Left cardiac atrium (tissue), 4 donors: ENCODE data around the gene KHDC1. TPM values are rescaled to one million over a fixed set of nuclear protein-coding genes. Genes with fewer than 3 reads are reported as not detected.
"Not testable (repeated sequence)": the region's sequence is repeated elsewhere in the genome, so short reads cannot be mapped to it uniquely, and the experiment has no call there.

ENCODE experiments used
- ATAC-seq, 2 donors: fragments of 200-7000 bp; cut with Tn5 transposase; one replicate each; pipeline ENCODE4 v1.9.1; 2020; ENCODE audit warnings: mild to moderate bottlenecking in 2 of 2, moderate library complexity in 2 of 2
- DNase-seq: peaks from one replicate; pipeline ENCODE4 v3.0.0-alpha.2; 2020
- intact Hi-C, 2 donors: fragments of 100-400 bp; cut with DNase I; formaldehyde crosslinking; loops; one replicate each; pipeline versions ENCODE4 v1.14.1 to v1.15.1; 2022 to 2023
- long read RNA-seq: library from polyadenylated mRNA; unstranded; transcript quantifications from one replicate; pipeline ENCODE4 v2.0.0, GENCODE V29; 2021
- total RNA-seq, 2 donors: library from RNA; stranded (reverse); fragmentation: NEBNext Ultra II Directional; extraction: Animal tissue kit (Norgen Biotek cat#: 25700); gene quantifications; one replicate each; pipeline ENCODE4 v1.2.1, GENCODE V29; 2021
- donor health status: DM: no; HTN: yes; CAD: no.
- donor health status: DM: no; HTN: yes; CAD: no; lungs with severe emphysema.
- donor health status: DM: yes; HTN: yes; CAD: no.
- donor health status: Dilated cardiomyopathy.

Gene KHDC1
- 1 to 10 TPM; 2.1 to 4.1 TPM for total RNA-seq
- long read RNA-seq, partial matches to known transcripts, result 0 of 2 reads
- long read RNA-seq, other reads (novel, unspliced or antisense), result 1 of 2 reads

- DNase-seq, result peak; percentile 60
- ATAC-seq, result peak; percentile 93 to 95
- intact Hi-C loops, result no loop called here
These were observed at the start of gene KHDC1 for GRCh38 chr6:73262671-73263569. KHDC1 (minus strand) TSS chr6:73263196; CDS start chr6:73242517, 20,679 bp downstream.

- ATAC-seq, intact Hi-C loops, DNase-seq: not testable (repeated sequence)
These were observed 47.5 kb upstream of the KHDC1 start for GRCh38 chr6:73310503-73310845.

- ATAC-seq (peak; percentile 93 to 99), DNase-seq (peak; percentile 73)
- intact Hi-C loops, result no loop called here
These were observed 46.9 kb upstream of the KHDC1 start for GRCh38 chr6:73309785-73310502.

- DNase-seq (no peak), ATAC-seq (peak in 1 of 2 donors; percentile 79)
- intact Hi-C loops, result no loop called here
These were observed 46.5 kb upstream of the KHDC1 start for GRCh38 chr6:73309535-73309784.

- intact Hi-C loops, result no loop called here
- DNase-seq, result no peak
- peak; percentile 11 to 50 for ATAC-seq
These were observed 45.9 kb upstream of the KHDC1 start for GRCh38 chr6:73308712-73309534.

- intact Hi-C loops, ATAC-seq: not testable (repeated sequence)
These were observed 40.8 kb upstream of the KHDC1 start for GRCh38 chr6:73303773-73304172.

GRCh38 chr6:73302339-73302738 is 39.3 kb upstream of the KHDC1 start:
- ATAC-seq (no peak), DNase-seq (no peak)
- intact Hi-C loops, result no loop called here

More at GRCh38 chr6:73303773-73304172, 40.8 kb upstream of the KHDC1 start:
- DNase-seq, result not testable (repeated sequence)

GRCh38 chr6:73299151-73299971 is 36.4 kb upstream of the KHDC1 start:
- DNase-seq (peak; percentile 25), ATAC-seq (peak; percentile 68 to 85)
- intact Hi-C loops, result no loop called here

- ATAC-seq, result no peak
- intact Hi-C loops, result no loop called here
- DNase-seq, result no peak
These were observed 30.3 kb upstream of the KHDC1 start for GRCh38 chr6:73293331-73293730.

GRCh38 chr6:73290435-73290834 is 27.4 kb upstream of the KHDC1 start:
- DNase-seq (no peak), ATAC-seq (no peak)
- intact Hi-C loops, result no loop called here

- intact Hi-C loops, result no loop called here
- DNase-seq, result no peak
- no peak for ATAC-seq
These were observed 23.8 kb upstream of the KHDC1 start for GRCh38 chr6:73286752-73287151.

GRCh38 chr6:73285674-73286283 is 22.8 kb upstream of the KHDC1 start:
- DNase-seq (no peak), ATAC-seq (peak in 1 of 2 donors; percentile 71)
- intact Hi-C loops, result no loop called here

GRCh38 chr6:73282871-73283270 is 19.9 kb upstream of the KHDC1 start:
- intact Hi-C loops, result no loop called here
- DNase-seq, result no peak
- ATAC-seq, result no peak

GRCh38 chr6:73281684-73282083 is 18.7 kb upstream of the KHDC1 start:
- intact Hi-C loops, DNase-seq, ATAC-seq: not testable (repeated sequence)

- ATAC-seq, DNase-seq, intact Hi-C loops: not testable (repeated sequence)
These were observed 6.3 kb upstream of the KHDC1 start for GRCh38 chr6:73269296-73269695.

GRCh38 chr6:73268896-73269295 is 5.9 kb upstream of the KHDC1 start:
- DNase-seq, intact Hi-C loops, ATAC-seq: not testable (repeated sequence)

GRCh38 chr6:73264446-73264845 is 1.4 kb upstream of the KHDC1 start:
- DNase-seq, result no peak
- no peak for ATAC-seq
- intact Hi-C loops, result no loop called here

GRCh38 chr6:73263570-73263909 is 544 bp upstream of the KHDC1 start:
- intact Hi-C loops, result no loop called here
- ATAC-seq, result peak; percentile 13 to 33

More at GRCh38 chr6:73263570-73263909, 544 bp upstream of the KHDC1 start:
- no peak for DNase-seq
